HG03045 (cell line): Measurements from ENCODE around the gene MED12.

Source experiments
- ATAC-seq: cut with Tn5 transposase; IDR thresholded peaks from one replicate; pipeline ENCODE4 v1.9.1; 2021; ENCODE audit warnings: mild to moderate bottlenecking, moderate library complexity; ENCODE audit not compliant: unreplicated experiment

The MED12 gene

GRCh38 chrX:71184803-71185495 is 66.6 kb downstream of the MED12 start:
- ATAC-seq, result no peak

- no peak for ATAC-seq
Observed at GRCh38 chrX:71191248-71191647, 72.9 kb downstream of the MED12 start.
